ENCODE data around the gene CGN. TPM values are rescaled to one million over a fixed set of nuclear protein-coding genes. Genes with fewer than 3 reads are reported as not detected.

CGN gene
- total and polyA plus RNA-seq, 3 donors from 2014 or later, result 25.7 to 31.6 (median 25.9) TPM

DNA sequence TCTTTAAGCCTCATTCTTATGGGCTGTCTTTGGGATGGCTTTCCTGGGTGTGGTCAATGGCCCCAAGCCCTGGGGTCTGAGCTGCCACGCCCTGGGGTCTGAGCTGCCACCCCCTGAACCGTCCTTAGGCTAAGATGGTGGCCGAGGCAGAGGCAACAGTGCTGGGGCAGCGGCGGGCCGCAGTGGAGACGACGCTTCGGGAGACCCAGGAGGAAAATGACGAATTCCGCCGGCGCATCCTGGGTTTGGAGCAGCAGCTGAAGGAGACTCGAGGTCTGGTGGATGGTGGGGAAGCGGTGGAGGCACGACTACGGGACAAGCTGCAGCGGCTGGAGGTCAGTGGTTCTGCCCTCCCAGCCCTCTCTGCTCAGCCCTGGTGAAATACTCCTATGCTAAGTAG is 18.6 kb downstream of the CGN start:
- H3K27me3 ChIP-seq, result no peaks in the 10 kb centered on the region
- H3K27ac ChIP-seq, result no peak overlapping the region
- no peak overlapping the region for H3K4me3 ChIP-seq
- H3K36me3 ChIP-seq (ENCODE audit: low read depth, missing control alignments), result no peaks in the 10 kb centered on the region
- WGBS, 2 donors, result 96 to 97% methylated on average over 6 to 18 of the region's 18 CpGs
- TF ChIP-seq CTCF (IDR thresholded peaks at IDR 0.05) (no peak), POLR2A (IDR thresholded peaks at IDR 0.05) (no peak)
- H3K9me3 ChIP-seq, result no peaks in the 10 kb centered on the region
- DNase-seq, result no peak
- no peaks in the 10 kb centered on the region for H3K4me1 ChIP-seq
- intact Hi-C loops (cut with DNase I; ENCODE audit: low total_unique reads), result loop anchor here (10.0 kb wide), 1 partner anchor 205 kb away; no protein-coding TSS in a partner anchor

GRCh38 chr1:151530461-151530860 is 19.3 kb downstream of the CGN start:
- no peak overlapping the region for H3K4me3 ChIP-seq
- TF ChIP-seq POLR2A (IDR thresholded peaks at IDR 0.05) (no peak), CTCF (IDR thresholded peaks at IDR 0.05) (no peak)
- no peaks in the 10 kb centered on the region for H3K27me3 ChIP-seq
- no peak overlapping the region for H3K27ac ChIP-seq
- WGBS, 2 donors, result 84 to 94% methylated on average over 11 of the region's 11 CpGs
- no peaks in the 10 kb centered on the region for H3K4me1 ChIP-seq
- no peak for DNase-seq
- no peaks in the 10 kb centered on the region for H3K36me3 ChIP-seq (ENCODE audit: low read depth, missing control alignments)
- intact Hi-C loops (cut with DNase I; ENCODE audit: low total_unique reads), result loop anchor here (10.0 kb wide), 1 partner anchor 204 kb away; no protein-coding TSS in a partner anchor
- no peaks in the 10 kb centered on the region for H3K9me3 ChIP-seq

- 82 to 90% methylated on average over 10 of the region's 10 CpGs for WGBS, 2 donors
- no peak for DNase-seq
- TF ChIP-seq POLR2A (IDR thresholded peaks at IDR 0.05) (no peak), CTCF (IDR thresholded peaks at IDR 0.05) (no peak)
Observed at GRCh38 chr1:151533870-151534269, 22.7 kb downstream of the CGN start.

GRCh38 chr1:151534662-151535278 is 23.6 kb downstream of the CGN start:
- peak; percentile 90 for DNase-seq

More at GRCh38 chr1:151533870-151534269, 22.7 kb downstream of the CGN start:
- Histone ChIP-seq H3K36me3 (ENCODE audit: low read depth, missing control alignments) (no peaks in the 10 kb centered on the region), H3K4me3 (no peak overlapping the region), H3K27me3 (no peaks in the 10 kb centered on the region), H3K27ac (no peak overlapping the region), H3K4me1 (no peaks in the 10 kb centered on the region), H3K9me3 (no peaks in the 10 kb centered on the region)
- intact Hi-C loops (cut with DNase I; ENCODE audit: low total_unique reads), result loop anchor here (10.0 kb wide), 1 partner anchor 201 kb away; no protein-coding TSS in a partner anchor

More at GRCh38 chr1:151534662-151535278, 23.6 kb downstream of the CGN start:
- Histone ChIP-seq H3K9me3 (no peaks in the 10 kb centered on the region), H3K27ac (no peak overlapping the region), H3K27me3 (no peaks in the 10 kb centered on the region), H3K36me3 (ENCODE audit: low read depth, missing control alignments) (no peaks in the 10 kb centered on the region), H3K4me3 (no peak overlapping the region), H3K4me1 (peaks cover 7% of the 10 kb centered on the region)
- intact Hi-C loops (cut with DNase I; ENCODE audit: low total_unique reads), result loop anchor here (10.0 kb wide), 1 partner anchor 200 kb away; no protein-coding TSS in a partner anchor
- TF ChIP-seq CTCF (IDR thresholded peaks at IDR 0.05) (peak; percentile 55 to 81 (median 76)), POLR2A (IDR thresholded peaks at IDR 0.05) (no peak)
- WGBS, 2 donors, result 62 to 72% methylated on average over 12 of the region's 12 CpGs
